ENCODE results near the gene ZNF384. TPM values are rescaled to one million over a fixed set of nuclear protein-coding genes. Genes with fewer than 3 reads are reported as not detected.

The ZNF384 gene
- total RNA-seq, 1 experiment from 2014 or later, result 18.9 TPM

DNA sequence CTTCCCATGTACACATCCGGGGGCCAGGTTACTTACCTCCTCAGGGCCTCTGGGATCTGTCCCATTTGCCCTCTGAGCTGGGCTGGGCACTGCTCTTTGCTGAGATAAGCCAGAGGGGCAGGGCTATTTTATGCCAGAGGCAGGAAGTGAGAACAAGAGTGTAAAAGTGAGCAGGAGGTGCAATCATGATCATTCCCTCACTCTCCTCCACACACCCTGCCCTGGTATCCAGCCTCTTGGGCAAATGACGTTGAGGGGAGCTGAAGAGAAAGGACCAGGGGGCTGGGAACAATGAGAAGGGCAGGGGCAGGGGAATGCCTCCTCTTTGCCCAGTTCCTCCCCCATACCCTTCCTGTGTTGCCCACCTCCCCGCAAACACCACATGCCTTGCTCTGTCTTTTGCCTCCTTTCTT is 57.6 kb downstream of the ZNF384 start:
- no peak for DNase-seq (ENCODE audit: extremely low read depth, low read depth)

DNA sequence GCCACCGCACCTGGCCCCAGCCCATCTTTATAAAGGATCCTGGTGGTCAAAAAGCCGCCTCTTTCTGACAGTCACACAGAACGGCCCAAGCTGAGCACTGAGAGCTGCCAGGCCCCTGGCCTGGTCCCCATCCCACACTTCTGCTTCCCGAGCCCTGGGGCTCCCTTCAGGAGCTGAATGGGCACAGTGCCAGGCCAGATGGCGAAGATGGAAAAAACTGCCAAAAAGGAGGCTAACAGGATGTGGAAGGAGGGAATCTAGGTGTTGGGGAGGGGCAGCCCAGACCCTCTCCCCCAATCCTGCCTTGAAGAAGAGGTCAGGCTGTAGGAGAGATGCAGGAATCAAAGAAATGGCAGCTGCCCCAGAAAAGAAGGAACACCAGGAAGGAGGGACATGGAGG is 58.4 kb downstream of the ZNF384 start:
- no peak for DNase-seq (ENCODE audit: extremely low read depth, low read depth)

DNA sequence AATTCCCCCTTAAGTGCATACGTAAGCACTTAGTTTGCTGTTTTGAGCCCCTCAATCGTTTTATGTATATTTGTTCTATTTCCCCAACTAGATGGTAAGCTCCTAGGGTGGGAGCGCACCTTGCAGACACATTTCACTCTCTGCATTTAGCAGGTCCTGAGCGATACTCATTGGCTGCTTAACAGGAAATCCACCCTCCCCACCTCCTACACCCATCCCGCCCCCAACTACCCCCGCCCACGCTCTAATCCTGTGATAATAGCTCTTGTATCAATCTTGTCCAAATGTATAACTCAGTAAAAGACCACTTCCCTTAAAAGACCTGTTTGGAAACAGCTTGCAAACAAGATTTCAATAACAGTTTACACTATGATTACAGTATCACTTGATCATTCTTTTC is 61.6 kb downstream of the ZNF384 start:
- DNase-seq (ENCODE audit: extremely low read depth, low read depth), result no peak

- no peak for DNase-seq (ENCODE audit: extremely low read depth, low read depth)
These were observed 62.4 kb downstream of the ZNF384 start for GRCh38 chr12:6626654-6627283.

- DNase-seq (ENCODE audit: extremely low read depth, low read depth), result no peak
These were observed 68.3 kb downstream of the ZNF384 start for GRCh38 chr12:6620885-6621274.

DNA sequence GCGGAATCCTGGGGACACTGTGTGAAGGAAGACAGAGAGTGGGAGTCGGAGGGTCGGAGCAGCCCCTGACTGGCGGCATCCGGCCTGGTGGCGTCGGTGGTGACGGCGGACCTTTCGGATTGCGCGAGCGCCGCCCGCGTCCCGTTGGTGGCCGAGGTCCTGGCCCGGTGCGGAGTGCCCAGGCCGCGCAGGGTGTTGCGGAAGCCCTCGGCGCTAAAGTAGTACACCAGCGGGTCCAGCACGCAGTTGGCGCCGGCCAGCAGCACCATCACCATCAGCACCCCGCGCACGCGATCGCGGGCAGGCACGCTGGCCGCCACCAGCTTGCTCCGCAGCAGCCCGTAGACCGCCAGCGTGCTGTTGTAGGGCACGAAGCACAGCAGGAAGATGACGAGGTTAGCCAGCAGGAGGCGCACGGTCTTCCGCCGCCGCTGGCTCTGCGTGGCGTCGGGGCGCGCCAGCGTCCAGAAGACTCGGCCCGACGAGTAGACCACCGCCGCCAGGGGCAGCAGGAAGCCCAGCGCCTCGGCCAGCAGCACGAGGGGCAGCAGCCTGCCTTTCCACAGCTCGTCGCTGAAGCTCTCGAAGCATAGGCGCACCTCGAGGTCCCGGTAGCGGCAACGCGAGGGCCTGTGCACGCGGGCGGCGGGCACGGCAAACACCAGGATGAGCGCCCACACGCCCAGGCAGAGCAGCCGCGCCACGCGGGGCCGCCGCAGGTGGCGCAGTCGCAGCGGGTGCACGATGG is 68.9 kb downstream of the ZNF384 start:
- DNase-seq (ENCODE audit: extremely low read depth, low read depth), result no peak

- DNase-seq (ENCODE audit: extremely low read depth, low read depth), result no peak
These were observed 70.5 kb downstream of the ZNF384 start for GRCh38 chr12:6618483-6619225.

Small RNA genes lying within 50 kb of the gene (small RNA-seq; reads per million reads assigned to genes)
- gene RNU6-781P, result 0 reads per million in 2 experiments

Other genes with a start within 250 kb of the ZNF384 start
- not detected in 2 replicates for gene CD27, start 244.4 kb downstream of the ZNF384 start, total RNA-seq (2014; rRNA removed; shearing (Covaris generic))
- 3.2 and 3.9 TPM in 2 replicates for gene TAPBPL, start 237.3 kb downstream of the ZNF384 start, total RNA-seq (2014; rRNA removed; shearing (Covaris generic))
- 10.7 and 14.3 TPM in 2 replicates for gene VAMP1, start 218.7 kb downstream of the ZNF384 start, total RNA-seq (2014; rRNA removed; shearing (Covaris generic))
- 150 and 183 TPM in 2 replicates for gene MRPL51, start 196.1 kb downstream of the ZNF384 start, total RNA-seq (2014; rRNA removed; shearing (Covaris generic))
- gene NCAPD2, start 195.3 kb downstream of the ZNF384 start, total RNA-seq (2014; rRNA removed; shearing (Covaris generic)), result 60.2 and 68.4 TPM in 2 replicates
- 9,568 and 10,591 TPM in 2 replicates for gene GAPDH, start 154.9 kb downstream of the ZNF384 start, total RNA-seq (2014; rRNA removed; shearing (Covaris generic))
- gene IFFO1, start 133.3 kb downstream of the ZNF384 start, total RNA-seq (2014; rRNA removed; shearing (Covaris generic)), result 0.15 TPM in 1 of 2 replicates, not detected in the other
- 54.0 and 58.2 TPM in 2 replicates for gene NOP2, start 121.1 kb downstream of the ZNF384 start, total RNA-seq (2014; rRNA removed; shearing (Covaris generic))
- gene CHD4, start 82.0 kb downstream of the ZNF384 start, total RNA-seq (2014; rRNA removed; shearing (Covaris generic)), result 67.0 and 83.8 TPM in 2 replicates
- not detected in 2 replicates for gene LPAR5, start 53.4 kb downstream of the ZNF384 start, total RNA-seq (2014; rRNA removed; shearing (Covaris generic))
- gene ACRBP, start 41.9 kb downstream of the ZNF384 start, total RNA-seq (2014; rRNA removed; shearing (Covaris generic)), result 0.40 TPM in 1 of 2 replicates, not detected in the other
- 16.3 and 17.6 TPM in 2 replicates for gene ING4, start 26.3 kb downstream of the ZNF384 start, total RNA-seq (2014; rRNA removed; shearing (Covaris generic))
- not detected in 2 replicates for gene PIANP, start 11.4 kb upstream of the ZNF384 start, total RNA-seq (2014; rRNA removed; shearing (Covaris generic))
- gene COPS7A, start 34.7 kb upstream of the ZNF384 start, total RNA-seq (2014; rRNA removed; shearing (Covaris generic)), result 75.2 and 77.1 TPM in 2 replicates
- 96.3 and 98.8 TPM in 2 replicates for gene MLF2, start 63.8 kb upstream of the ZNF384 start, total RNA-seq (2014; rRNA removed; shearing (Covaris generic))
- 116 and 158 TPM in 2 replicates for gene PTMS, start 77.0 kb upstream of the ZNF384 start, total RNA-seq (2014; rRNA removed; shearing (Covaris generic))
- 0.25 TPM in 1 of 2 replicates, not detected in the other for gene LAG3, start 83.1 kb upstream of the ZNF384 start, total RNA-seq (2014; rRNA removed; shearing (Covaris generic))
- not detected in 2 replicates for gene CD4, start 100.2 kb upstream of the ZNF384 start, total RNA-seq (2014; rRNA removed; shearing (Covaris generic))
- 0.61 and 0.94 TPM in 2 replicates for gene GPR162, start 132.4 kb upstream of the ZNF384 start, total RNA-seq (2014; rRNA removed; shearing (Covaris generic))
- 16.4 and 16.8 TPM in 2 replicates for gene P3H3, start 139.0 kb upstream of the ZNF384 start, total RNA-seq (2014; rRNA removed; shearing (Covaris generic))
- gene GNB3, start 151.6 kb upstream of the ZNF384 start, total RNA-seq (2014; rRNA removed; shearing (Covaris generic)), result 1.5 and 2.3 TPM in 2 replicates
- gene CDCA3, start 161.9 kb upstream of the ZNF384 start, total RNA-seq (2014; rRNA removed; shearing (Covaris generic)), result 31.6 and 33.4 TPM in 2 replicates
- gene USP5, start 162.8 kb upstream of the ZNF384 start, total RNA-seq (2014; rRNA removed; shearing (Covaris generic)), result 30.7 and 33.5 TPM in 2 replicates
- 885 and 1,221 TPM in 2 replicates for gene TPI1, start 178.2 kb upstream of the ZNF384 start, total RNA-seq (2014; rRNA removed; shearing (Covaris generic))
- 8.1 and 9.1 TPM in 2 replicates for gene SPSB2, start 183.9 kb upstream of the ZNF384 start, total RNA-seq (2014; rRNA removed; shearing (Covaris generic))
- gene LRRC23, start 215.4 kb upstream of the ZNF384 start, total RNA-seq (2014; rRNA removed; shearing (Covaris generic)), result 11.9 and 12.7 TPM in 2 replicates
- gene ENO2, start 225.2 kb upstream of the ZNF384 start, total RNA-seq (2014; rRNA removed; shearing (Covaris generic)), result 12.4 and 13.2 TPM in 2 replicates
- gene ATN1, start 238.6 kb upstream of the ZNF384 start, total RNA-seq (2014; rRNA removed; shearing (Covaris generic)), result 6.6 and 10.5 TPM in 2 replicates